Measurements from ENCODE around the gene PXDC1.

GRCh38 chr6:3758842-3759144, 7.3 kb upstream of the PXDC1 start:
- TF ChIP-seq POLR2A (IDR thresholded peaks at IDR 0.05; ENCODE audit: low read depth): no peak
- no peak for TF ChIP-seq CTCF (IDR thresholded peaks at IDR 0.05)

Data from esophagus muscularis mucosa (tissue), 3 donors.